IMR-90 (cell line): ENCODE measurements around the gene MAP1LC3A. TPM values are rescaled to one million over a fixed set of nuclear protein-coding genes. Genes with fewer than 3 reads are reported as not detected.

ENCODE experiments used
- ATAC-seq: fragments of 200-7000 bp; cut with Tn5 transposase; 2 replicates; pipeline ENCODE4 v1.9.1; 2020; ENCODE audit warnings: low read depth, mild to moderate bottlenecking, moderate library complexity
- BruUV-seq: library from RNA; stranded (reverse); fragments of 400-500 nt; replicated peaks from 2 replicates; lab custom pipeline; 2021; lab: Mats Ljungman, UMichigan
- CTCF ChIA-PET: fragments of 300-600 bp; formaldehyde crosslinking; extraction: SDS; loops from one replicate; lab custom pipeline; 2021; ENCODE audit warnings: antibody characterized with exemption; lab: Yijun Ruan, JAX
- POLR2A ChIA-PET: fragments of 300-600 bp; sonication (Branson Sonifier 250); formaldehyde crosslinking; loops from one replicate; lab custom pipeline; 2022; ENCODE audit warnings: antibody characterized with exemption; ENCODE audit not compliant: unreplicated experiment; lab: Charles Lee
- DNase-seq: peaks from one replicate; pipeline ENCODE4 v3.0.0; 2013
- H2AFZ ChIP-seq: replicated peaks from 2 replicates; pipeline ENCODE3; 2013; ENCODE audit warnings: low read length, mild to moderate bottlenecking; ENCODE audit not compliant: poor library complexity
- H2AK5ac ChIP-seq: 2 replicates; pipeline ENCODE4 v1.6.1; 2013; ENCODE audit warnings: low read depth, low read length, inconsistent platforms
- H2AK9ac ChIP-seq: replicated peaks from 2 replicates; pipeline ENCODE3; 2013; ENCODE audit warnings: mild to moderate bottlenecking, low read depth, low read length, moderate library complexity; ENCODE audit not compliant: poor library complexity
- H2BK120ac ChIP-seq: 2 replicates; pipeline ENCODE4 v1.6.1; 2013; ENCODE audit warnings: low read depth, low read length, inconsistent platforms
- H2BK15ac ChIP-seq: 3 replicates; pipeline ENCODE4 v1.6.1; 2013; ENCODE audit warnings: low read depth, low read length, inconsistent platforms
- H2BK20ac ChIP-seq: 2 replicates; pipeline ENCODE4 v1.6.1; 2013; ENCODE audit warnings: low read depth, mild to moderate bottlenecking, inconsistent platforms, low read length, moderate library complexity
- H2BK5ac ChIP-seq: 2 replicates; pipeline ENCODE4 v1.6.1; 2013; ENCODE audit warnings: mild to moderate bottlenecking, low read depth, low read length, inconsistent platforms; ENCODE audit not compliant: poor library complexity, severe bottlenecking
- H3K14ac ChIP-seq: replicated peaks from 2 replicates; pipeline ENCODE4 v1.6.1; 2013; ENCODE audit warnings: low read depth, low read length, inconsistent platforms
- H3K18ac ChIP-seq: 2 replicates; pipeline ENCODE4 v1.6.1; 2013; ENCODE audit warnings: low read depth, low read length, control low read depth
- H3K23ac ChIP-seq: 2 replicates; pipeline ENCODE4 v1.6.1; 2013; ENCODE audit warnings: low read depth, low read length, inconsistent platforms
- H3K27ac ChIP-seq: 2 replicates; pipeline ENCODE4 v1.5.1; 2013; ENCODE audit warnings: mild to moderate bottlenecking, control low read depth, low read length; ENCODE audit not compliant: insufficient read depth
- H3K27me3 ChIP-seq: 2 replicates; pipeline ENCODE4 v1.6.1; 2013; ENCODE audit warnings: low read length; ENCODE audit not compliant: control insufficient read depth, insufficient read depth
- H3K36me3 ChIP-seq: 2 replicates; pipeline ENCODE4 v1.6.1; 2013; ENCODE audit warnings: low read length, mixed read lengths; ENCODE audit not compliant: control insufficient read depth, insufficient read depth
- H3K4ac ChIP-seq: 2 replicates; pipeline ENCODE4 v1.6.1; 2013; ENCODE audit warnings: low read depth, low read length, inconsistent platforms
- H3K4me1 ChIP-seq: 2 replicates; pipeline ENCODE4 v1.6.1; 2013; ENCODE audit warnings: low read length, mixed read lengths; ENCODE audit not compliant: control insufficient read depth, insufficient read depth
- H3K4me2 ChIP-seq: 2 replicates; pipeline ENCODE4 v1.6.1; 2013; ENCODE audit warnings: low read depth, mild to moderate bottlenecking, control low read depth, low read length, moderate library complexity
- H3K4me3 ChIP-seq: 2 replicates; pipeline ENCODE4 v1.5.1; 2013; ENCODE audit warnings: low read depth, mild to moderate bottlenecking, control low read depth, low read length, moderate library complexity; ENCODE audit not compliant: insufficient read depth
- H3K56ac ChIP-seq: 2 replicates; pipeline ENCODE4 v1.6.1; 2013; ENCODE audit warnings: low read length, inconsistent platforms; ENCODE audit not compliant: insufficient read depth; ENCODE audit errors: extremely low read depth
- H3K79me1 ChIP-seq, 2 experiments: 2 replicates each; pipeline ENCODE4 v1.6.1; 2013; ENCODE audit warnings: low read length in 2 of 2, inconsistent platforms in 1 of 2, low read depth in 1 of 2
- H3K9ac ChIP-seq: 2 replicates; pipeline ENCODE4 v1.6.1; 2013; ENCODE audit warnings: low read depth, low read length, control low read depth
- H3K9me1 ChIP-seq: 2 replicates; pipeline ENCODE4 v1.6.1; 2013; ENCODE audit warnings: low read length, inconsistent platforms; ENCODE audit not compliant: insufficient read depth
- H3K9me3 ChIP-seq: 2 replicates; pipeline ENCODE4 v1.6.1; 2013; ENCODE audit warnings: low read length; ENCODE audit not compliant: control insufficient read depth, insufficient read depth
- H4K20me1 ChIP-seq: 2 replicates; pipeline ENCODE4 v1.6.1; 2013; ENCODE audit warnings: low read length, inconsistent platforms; ENCODE audit not compliant: insufficient read depth
- H4K5ac ChIP-seq: 2 replicates; pipeline ENCODE4 v1.6.1; 2013; ENCODE audit warnings: mild to moderate bottlenecking, low read depth, low read length, control low read depth
- H4K8ac ChIP-seq, 2 experiments: 2 replicates each; pipeline ENCODE4 v1.6.1; 2013; ENCODE audit warnings: low read depth in 2 of 2, low read length in 2 of 2, control low read depth in 1 of 2, inconsistent platforms in 1 of 2
- H4K91ac ChIP-seq: 2 replicates; pipeline ENCODE4 v1.6.1; 2013; ENCODE audit warnings: low read depth, low read length, inconsistent platforms; ENCODE audit not compliant: insufficient read depth
- CEBPB ChIP-seq: IDR thresholded peaks from 2 replicates; pipeline ENCODE4 v1.6.1; 2012; ENCODE audit warnings: low read depth, low read length, improper control_type of control experiment
- CHD1 ChIP-seq: IDR thresholded peaks from 2 replicates; pipeline ENCODE4 v1.6.1; 2012; ENCODE audit warnings: low read depth, low read length, improper control_type of control experiment
- FOS ChIP-seq: fragments of 150-350 bp; IDR thresholded peaks from 2 replicates; pipeline ENCODE4 v1.6.1; 2016; ENCODE audit warnings: low read depth, low read length
- MAFK ChIP-seq: IDR thresholded peaks from 2 replicates; pipeline ENCODE4 v1.6.1; 2012; ENCODE audit warnings: low read depth, low read length, improper control_type of control experiment
- MAZ ChIP-seq: IDR thresholded peaks from 2 replicates; pipeline ENCODE4 v1.6.1; 2012; ENCODE audit warnings: low read depth, mild to moderate bottlenecking, low read length, improper control_type of control experiment, moderate library complexity, borderline replicate concordance
- POLR2A ChIP-seq: IDR thresholded peaks from 2 replicates; pipeline ENCODE4 v1.6.1; 2012; ENCODE audit warnings: mild to moderate bottlenecking, low read depth, low read length
- RAD21 ChIP-seq: IDR thresholded peaks from 2 replicates; pipeline ENCODE4 v1.6.1; 2012; ENCODE audit warnings: low read length, improper control_type of control experiment
- SMC3 ChIP-seq: fragments of 150-350 bp; IDR thresholded peaks from 2 replicates; pipeline ENCODE4 v1.6.1; 2016; ENCODE audit warnings: low read depth, mild to moderate bottlenecking, antibody characterized with exemption, low read length, moderate library complexity
- WGBS, 2 experiments: methylation state at CpG; one replicate each; pipeline versions ENCODE4 v1.1.5 to v1.1.7; 2013; ENCODE audit warnings: missing lambda C conversion rate in 2 of 2; ENCODE audit not compliant: insufficient read length in 1 of 2; ENCODE audit errors: extremely low coverage in 2 of 2; 5-methylcytosine and 5-hydroxymethylcytosine counted together
- dilution Hi-C: fragments of 300-500 bp; cut with HindIII; formaldehyde crosslinking; loops from one replicate; pipeline ENCODE4 v1.14.3; 2018; ENCODE audit warnings: low sequenced_read_pairs; ENCODE audit not compliant: unreplicated experiment
- in situ Hi-C: fragments of 300-500 bp; cut with MboI; formaldehyde crosslinking; loops from 3 replicates; pipeline ENCODE4 v1.14.3; 2019; ENCODE audit warnings: low sequenced_read_pairs, inconsistent platforms, mixed read lengths
- intact Hi-C: fragments of 100-400 bp; cut with micrococcal nuclease; formaldehyde crosslinking; loops from 2 replicates; pipeline ENCODE4 v1.10.0; 2022
- polyA plus RNA-seq, 3 experiments: library from polyadenylated mRNA; depleted of rRNA; stranded (reverse); fragments of >200 nt; gene quantifications; 2 replicates each; pipeline ENCODE4 v1.2.3, GENCODE V29; 2012; ENCODE audit warnings: low replicate concordance in 1 of 3
- total RNA-seq: library from RNA; depleted of rRNA; stranded (reverse); fragments of >200 nt; gene quantifications from 2 replicates; pipeline ENCODE4 v1.2.3, GENCODE V29; 2012
- TF ChIP-seq, protein P1 (sequence below): fragments of 150-350 bp; IDR thresholded peaks from 2 replicates; pipeline ENCODE4 v1.6.1; 2017; ENCODE audit warnings: mild to moderate bottlenecking, antibody characterized with exemption, low read length, low read depth
- TF ChIP-seq, protein P2 (sequence below): conservative IDR thresholded peaks from 2 replicates; pipeline ENCODE4 v1.5.1; 2012; ENCODE audit warnings: mild to moderate bottlenecking, low read depth, low read length, improper control_type of control experiment

The MAP1LC3A gene
- total and polyA plus RNA-seq, 2 of the 4 experiments (the other 2 are of a cell fraction) = 10.0 to 39.7 TPM

DNA sequence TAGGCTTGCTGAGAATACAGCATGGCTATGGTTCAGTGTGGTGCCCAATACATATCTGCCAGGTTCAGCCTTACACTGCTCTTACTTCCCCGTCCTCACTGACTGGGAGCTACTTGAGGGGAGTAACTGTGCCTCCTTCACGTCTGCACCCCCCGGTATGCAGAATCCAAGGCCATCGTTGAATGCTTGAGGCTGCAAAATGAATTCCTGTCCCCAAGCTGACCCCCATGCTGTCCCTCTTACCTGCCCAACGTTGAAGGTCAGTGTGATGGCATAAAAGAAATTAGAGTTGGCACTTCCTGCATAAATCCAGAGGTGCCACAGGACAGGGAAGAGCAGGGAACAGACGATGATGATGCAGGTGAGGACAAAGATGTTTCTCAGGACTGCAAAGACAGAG is 16.3 kb downstream of the MAP1LC3A start:
- Histone ChIP-seq H2BK5ac (no peak overlapping the region), H4K20me1 (no peaks in the 10 kb centered on the region), H3K4ac (no peak overlapping the region), H3K4me3 (no peak overlapping the region), H2AK9ac (no peak overlapping the region), H3K9me3 (no peaks in the 10 kb centered on the region), H3K4me1 (peaks cover 5% of the 10 kb centered on the region), H2BK120ac (no peak overlapping the region), H4K91ac (no peak overlapping the region), H3K4me2 (no peak overlapping the region), H4K5ac (no peak overlapping the region), H2BK20ac (no peak overlapping the region), H3K18ac (no peak overlapping the region), H2BK15ac (no peak overlapping the region), H4K8ac (no peak overlapping the region), H3K9ac (no peak overlapping the region), H3K9me1 (peaks cover 10% of the 10 kb centered on the region), H3K27me3 (no peaks in the 10 kb centered on the region), H3K23ac (no peak overlapping the region), H2AK5ac (no peak overlapping the region; the same call in 1 of the 2 replicates), H3K27ac (no peak overlapping the region), H3K14ac (no peak overlapping the region), H3K56ac (no peak overlapping the region), H2AFZ (no peak overlapping the region), H3K36me3 (0 out of 2 replicates have a peak, but pooled peaks cover 1% of the 10 kb centered on the region), H3K79me1 (no peaks in the 10 kb centered on the region)
- no peak for TF ChIP-seq CEBPB
- TF ChIP-seq, protein P1, sequence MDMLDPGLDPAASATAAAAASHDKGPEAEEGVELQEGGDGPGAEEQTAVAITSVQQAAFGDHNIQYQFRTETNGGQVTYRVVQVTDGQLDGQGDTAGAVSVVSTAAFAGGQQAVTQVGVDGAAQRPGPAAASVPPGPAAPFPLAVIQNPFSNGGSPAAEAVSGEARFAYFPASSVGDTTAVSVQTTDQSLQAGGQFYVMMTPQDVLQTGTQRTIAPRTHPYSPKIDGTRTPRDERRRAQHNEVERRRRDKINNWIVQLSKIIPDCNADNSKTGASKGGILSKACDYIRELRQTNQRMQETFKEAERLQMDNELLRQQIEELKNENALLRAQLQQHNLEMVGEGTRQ = no peak
- TF ChIP-seq POLR2A = no peak
- no peak for TF ChIP-seq MAFK
- TF ChIP-seq RAD21 = no peak
- no peak for TF ChIP-seq FOS
- TF ChIP-seq SMC3 = no peak
- TF ChIP-seq CHD1 = no peak
- no peak for TF ChIP-seq MAZ
- TF ChIP-seq, protein P2, sequence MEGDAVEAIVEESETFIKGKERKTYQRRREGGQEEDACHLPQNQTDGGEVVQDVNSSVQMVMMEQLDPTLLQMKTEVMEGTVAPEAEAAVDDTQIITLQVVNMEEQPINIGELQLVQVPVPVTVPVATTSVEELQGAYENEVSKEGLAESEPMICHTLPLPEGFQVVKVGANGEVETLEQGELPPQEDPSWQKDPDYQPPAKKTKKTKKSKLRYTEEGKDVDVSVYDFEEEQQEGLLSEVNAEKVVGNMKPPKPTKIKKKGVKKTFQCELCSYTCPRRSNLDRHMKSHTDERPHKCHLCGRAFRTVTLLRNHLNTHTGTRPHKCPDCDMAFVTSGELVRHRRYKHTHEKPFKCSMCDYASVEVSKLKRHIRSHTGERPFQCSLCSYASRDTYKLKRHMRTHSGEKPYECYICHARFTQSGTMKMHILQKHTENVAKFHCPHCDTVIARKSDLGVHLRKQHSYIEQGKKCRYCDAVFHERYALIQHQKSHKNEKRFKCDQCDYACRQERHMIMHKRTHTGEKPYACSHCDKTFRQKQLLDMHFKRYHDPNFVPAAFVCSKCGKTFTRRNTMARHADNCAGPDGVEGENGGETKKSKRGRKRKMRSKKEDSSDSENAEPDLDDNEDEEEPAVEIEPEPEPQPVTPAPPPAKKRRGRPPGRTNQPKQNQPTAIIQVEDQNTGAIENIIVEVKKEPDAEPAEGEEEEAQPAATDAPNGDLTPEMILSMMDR = no peak
- intact Hi-C loops (loop anchor here (10.0 kb wide), 1 partner anchor 390 kb away; no protein-coding TSS in a partner anchor), in situ Hi-C loops (no loop called here), dilution Hi-C loops (no loop called here)
- no TSS peak for BruUV-seq
- POLR2A ChIA-PET = no interaction called here
- CTCF ChIA-PET = no interaction called here
- WGBS, 2 experiments = 67% methylated on average over 1 of the region's 6 CpGs; no CpG with 5 or more reads in 1 of the 2 experiments
- ATAC-seq (no peak), DNase-seq (no peak)
